Suprapubic skin (tissue), 3 donors: ENCODE results near the gene PRKAG2.

Experiments
- CTCF ChIP-seq, 2 donors: fragments of 200-600 bp in 1 of 2; fragments of 450-650 bp in 1 of 2; sonication (generic) in 1 of 2; IDR thresholded peaks; one replicate each; pipeline ENCODE4 v1.5.1; 2016 to 2019; ENCODE audit warnings: antibody characterized with exemption in 2 of 2, mild to moderate bottlenecking in 1 of 2, moderate library complexity in 1 of 2
- POLR2A ChIP-seq, 2 donors: fragments of 450-650 bp; IDR thresholded peaks; one replicate each; pipeline ENCODE4 v1.6.1; 2017; ENCODE audit warnings: antibody characterized with exemption in 2 of 2, mild to moderate bottlenecking in 2 of 2, moderate library complexity in 2 of 2

GRCh38 chr7:151880688-151881087, 3.8 kb upstream of the PRKAG2 start:
- TF ChIP-seq POLR2A (IDR thresholded peaks at IDR 0.05), result no peak
- TF ChIP-seq CTCF (IDR thresholded peaks at IDR 0.05), result no peak
